RWPE1 (cell line): ENCODE results near the gene ALK.

Experiments used
- CTCF ChIA-PET: fragments of 350-600 bp; sonication (Branson Sonifier 250); formaldehyde crosslinking; extraction: SDS; loops from one replicate; lab custom pipeline; 2021; lab: Yijun Ruan, JAX
- POLR2A ChIA-PET: fragments of 400-600 bp; formaldehyde crosslinking; extraction: SDS; loops from one replicate; lab custom pipeline; 2020; ENCODE audit warnings: antibody characterized with exemption; ENCODE audit not compliant: low non-redundant PET; lab: Yijun Ruan, JAX
- DNase-seq: peaks from one replicate; pipeline ENCODE4 v3.0.0; 2012; ENCODE audit warnings: low spot score
- H3K27ac ChIP-seq: fragments of 450-650 bp; 2 replicates; pipeline ENCODE4 v1.5.1; 2017
- CTCF ChIP-seq: fragments of 450-650 bp; conservative IDR thresholded peaks from 2 replicates; pipeline ENCODE4 v1.5.1; 2017; ENCODE audit warnings: low read depth, mild to moderate bottlenecking

ALK gene

DNA sequence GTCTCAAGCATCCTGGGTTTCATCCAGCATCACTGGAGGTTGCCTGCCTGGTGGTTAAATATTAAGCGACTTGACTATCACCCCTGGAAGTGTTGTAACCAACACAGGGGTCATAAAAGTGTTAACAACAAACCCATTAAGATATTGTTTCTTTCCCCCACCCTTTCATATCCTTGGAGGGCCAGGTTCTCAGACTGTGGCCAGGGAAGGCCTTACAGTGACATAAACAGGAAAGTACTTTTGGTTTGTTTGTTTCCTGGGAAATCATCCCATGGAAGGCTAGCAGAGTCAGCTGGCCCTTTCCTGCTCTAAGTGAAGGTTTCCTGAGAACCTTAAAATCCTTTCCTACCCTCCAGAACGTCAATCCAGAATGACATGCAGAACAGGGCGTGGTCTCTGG is 645.2 kb downstream of the ALK start:
- ChIA-PET CTCF (interaction anchor here (1.0 kb wide), 1 partner anchor 33 kb away, joined by 3 read pairs; no protein-coding TSS in a partner anchor), POLR2A (no interaction called here)
- DNase-seq, result no peak

GRCh38 chr2:29275186-29275585 is 646.2 kb downstream of the ALK start:
- POLR2A ChIA-PET, result no interaction called here
- TF ChIP-seq CTCF, result no peak
- no peak overlapping the region for H3K27ac ChIP-seq
- CTCF ChIA-PET, result no interaction called here
- DNase-seq, result no peak

More for the DNA sequence above, 645.2 kb downstream of the ALK start:
- no peak for TF ChIP-seq CTCF
- H3K27ac ChIP-seq, result no peak overlapping the region

DNA sequence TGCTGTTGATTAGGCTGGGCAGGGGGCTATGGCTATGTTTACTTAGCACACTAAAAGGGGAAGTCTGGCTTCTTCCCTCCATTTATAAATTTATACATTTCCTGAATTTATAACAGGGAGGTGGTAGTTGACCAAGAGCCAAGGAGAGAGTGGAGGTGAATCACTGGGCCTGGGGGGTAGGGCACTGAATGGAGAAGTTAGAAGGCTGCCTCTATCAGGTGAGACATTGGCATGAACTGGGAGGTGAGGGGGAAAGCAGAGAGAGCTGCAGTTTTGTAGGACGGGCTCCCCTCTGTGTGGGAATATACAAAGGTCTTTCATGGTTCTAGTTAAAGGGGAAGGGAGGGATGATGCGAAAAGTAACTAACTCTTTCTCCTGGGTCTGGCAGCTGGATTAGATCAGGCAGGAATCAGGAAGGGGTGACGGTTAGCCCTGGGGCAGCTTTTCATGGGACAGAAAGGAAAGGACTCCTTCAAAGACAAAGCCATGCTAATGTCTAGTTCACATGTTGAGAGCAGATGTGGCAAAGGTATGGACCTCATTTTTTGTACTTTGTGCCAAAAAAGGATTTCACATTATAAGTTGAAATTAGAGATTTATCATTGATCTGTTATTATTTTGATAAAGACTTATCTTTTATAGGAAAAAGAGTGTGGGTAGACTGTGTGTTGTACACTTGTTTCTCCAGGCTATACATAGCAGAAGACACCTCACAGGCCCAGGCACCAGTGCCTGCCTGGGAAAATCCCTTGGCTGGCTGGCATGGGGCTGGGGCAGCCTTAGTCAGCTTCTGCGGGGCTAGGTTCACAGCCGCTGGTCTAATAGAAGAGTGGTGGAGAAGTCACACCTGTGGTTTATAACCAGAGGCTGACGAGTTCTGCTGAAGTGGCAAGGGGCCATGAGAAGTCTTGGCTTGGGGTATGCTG is 647.4 kb downstream of the ALK start:
- ChIA-PET CTCF (interaction anchor here (0.7 to 1.1 kb wide), 2 partner anchors 22 to 515 kb away, joined by 3 read pairs; no protein-coding TSS in a partner anchor), POLR2A (no interaction called here)
- H3K27ac ChIP-seq, result no peak overlapping the region
- TF ChIP-seq CTCF, result no peak
- DNase-seq, result peak; percentile 24

GRCh38 chr2:29273004-29273684 is 648.2 kb downstream of the ALK start:
- POLR2A ChIA-PET, result interaction anchor here (0.6 kb wide), 1 partner anchor 13 kb away, joined by 3 read pairs; no protein-coding TSS in a partner anchor
- CTCF ChIA-PET, result interaction anchor here (1.1 kb wide), 1 partner anchor 22 kb away, joined by 3 read pairs; no protein-coding TSS in a partner anchor
- no peak for DNase-seq
- TF ChIP-seq CTCF, result no peak
- H3K27ac ChIP-seq, result no peak overlapping the region

- no peak overlapping the region for H3K27ac ChIP-seq
- TF ChIP-seq CTCF, result no peak
- CTCF ChIA-PET, result no interaction called here
- no peak for DNase-seq
- POLR2A ChIA-PET, result interaction anchor here (0.6 to 0.9 kb wide), 2 partner anchors 14 to 70 kb away, joined by 3 read pairs; no protein-coding TSS in a partner anchor
These were observed 649.1 kb downstream of the ALK start for GRCh38 chr2:29272311-29272710.

- DNase-seq, result no peak
- ChIA-PET POLR2A (no interaction called here), CTCF (interaction anchor here (0.6 kb wide), 2 partner anchors 637 to 1087 kb away, joined by 3 read pairs; no protein-coding TSS in a partner anchor)
- TF ChIP-seq CTCF, result no peak
- H3K27ac ChIP-seq, result no peak overlapping the region
These were observed 650.7 kb downstream of the ALK start for GRCh38 chr2:29270701-29271121.
